ENCODE measurements around the gene FHOD1. TPM values are rescaled to one million over a fixed set of nuclear protein-coding genes. Genes with fewer than 3 reads are reported as not detected.

FHOD1 gene
- total and polyA plus RNA-seq, 2 donors (not counting 1 experiment from before 2014, with no cell fraction given): 46.3 to 46.9 TPM

- Histone ChIP-seq H3K27me3 (replicated peaks in 1 of 4; ENCODE audit: control extremely low read depth in 1 of 4, control insufficient read depth in 3 of 4, insufficient read depth in 4 of 4, low read length in 3 of 4) (no peaks in the 10 kb centered on the region), H2AFZ (ENCODE audit: insufficient read depth, low read depth, low read length, poor library complexity, severe bottlenecking) (no peak overlapping the region), H3K4me2 (replicated peaks; ENCODE audit: low read depth, low read length, poor library complexity, severe bottlenecking) (no peak overlapping the region), H3K36me3 (replicated peaks in 1 of 2; ENCODE audit: control extremely low read depth in 1 of 2, control insufficient read depth in 1 of 2, extremely low read depth in 1 of 2, insufficient read depth in 2 of 2, low read length in 1 of 2) (peaks cover 0 to 71% of the 10 kb centered on the region in 2 experiments), H3K4me1 (ENCODE audit: control insufficient read depth in 2 of 2, insufficient read depth in 2 of 2, low read length in 2 of 2) (peaks cover 7 to 10% of the 10 kb centered on the region in 2 donors), H3K9me3 (ENCODE audit: control extremely low read depth in 1 of 3, control insufficient read depth in 2 of 3, insufficient read depth in 1 of 3, low read length in 2 of 3) (no peaks in the 10 kb centered on the region), H3K4me3 (ENCODE audit: control extremely low read depth in 1 of 5, extremely low read depth in 1 of 5, insufficient read depth in 1 of 5, low read depth in 2 of 5, low read length in 4 of 5) (no peak overlapping the region), H4K20me1 (ENCODE audit: control insufficient read depth, insufficient read depth, low read length, poor library complexity, severe bottlenecking) (peaks cover 41% of the 10 kb centered on the region), H3K79me2 (ENCODE audit: control insufficient read depth, insufficient read depth, low read length) (peaks cover 23% of the 10 kb centered on the region), H3K9ac (ENCODE audit: low read length) (no peak overlapping the region), H3K27ac (ENCODE audit: low read length in 2 of 2) (no peak overlapping the region)
- H3K4me1 Mint-ChIP-seq: peaks cover 24% of the 10 kb centered on the region
- H3K27ac Mint-ChIP-seq: peak overlapping the region; percentile 37
- CTCF ChIA-PET: interaction anchor here (0.8 to 1.2 kb wide), 5 partner anchors 10 to 221 kb away, joined by 3 read pairs; no protein-coding TSS in a partner anchor
- no peaks in the 10 kb centered on the region for H3K27me3 Mint-ChIP-seq
- peak; percentile 51 for DNase-seq
- POLR2A ChIA-PET: interaction anchor here (0.6 kb wide), 1 partner anchor 19 kb away, joined by 3 read pairs; no protein-coding TSS in a partner anchor
- WGBS (ENCODE audit: insufficient coverage): 71% methylated on average over 7 of the region's 12 CpGs
- TF ChIP-seq CTCF (IDR thresholded peaks at IDR 0.05) (peak; percentile 28), EZH2 (IDR thresholded peaks at IDR 0.05; ENCODE audit: borderline replicate concordance, insufficient read depth, low read depth, low read length, poor library complexity, severe bottlenecking) (no peak)
- no peaks in the 10 kb centered on the region for H3K9me3 Mint-ChIP-seq (ENCODE audit: insufficient read depth)
- intact Hi-C loops (cut with micrococcal nuclease): no loop called here
- peak; percentile 39 for ATAC-seq (ENCODE audit: low read depth)
- no peak overlapping the region for H3K4me3 Mint-ChIP-seq
These were observed 49.0 kb downstream of the FHOD1 start for GRCh38 chr16:67198238-67198734.

- no peak overlapping the region for H3K27ac Mint-ChIP-seq
- ChIA-PET CTCF (interaction anchor here (0.7 to 1.2 kb wide), 7 partner anchors 10 to 245 kb away, joined by 3 to 4 read pairs (median 3); no protein-coding TSS in a partner anchor), POLR2A (interaction anchor here (0.6 kb wide), 1 partner anchor 20 kb away, joined by 3 read pairs; no protein-coding TSS in a partner anchor)
- ATAC-seq (ENCODE audit: low read depth) (no peak), DNase-seq (no peak)
- 90% methylated on average over 6 of the region's 6 CpGs for WGBS (ENCODE audit: insufficient coverage)
- peaks cover 29% of the 10 kb centered on the region for H3K4me1 Mint-ChIP-seq
- H3K4me2 ChIP-seq (replicated peaks; ENCODE audit: low read depth, low read length, poor library complexity, severe bottlenecking): no peak overlapping the region
- intact Hi-C loops (cut with micrococcal nuclease): no loop called here
- H3K27me3 Mint-ChIP-seq: no peaks in the 10 kb centered on the region
- peaks cover 12 to 16% of the 10 kb centered on the region in 2 donors for H3K4me1 ChIP-seq (ENCODE audit: control insufficient read depth in 2 of 2, insufficient read depth in 2 of 2, low read length in 2 of 2)
- H3K27me3 ChIP-seq (replicated peaks in 1 of 4; ENCODE audit: control extremely low read depth in 1 of 4, control insufficient read depth in 3 of 4, insufficient read depth in 4 of 4, low read length in 3 of 4): no peaks in the 10 kb centered on the region
- H3K9me3 Mint-ChIP-seq (ENCODE audit: insufficient read depth): no peaks in the 10 kb centered on the region
- H4K20me1 ChIP-seq (ENCODE audit: control insufficient read depth, insufficient read depth, low read length, poor library complexity, severe bottlenecking): peaks cover 47% of the 10 kb centered on the region
- H3K4me3 Mint-ChIP-seq: no peak overlapping the region
- H3K4me3 ChIP-seq (ENCODE audit: control extremely low read depth in 1 of 5, extremely low read depth in 1 of 5, insufficient read depth in 1 of 5, low read depth in 2 of 5, low read length in 4 of 5): no peak overlapping the region
- H3K79me2 ChIP-seq (ENCODE audit: control insufficient read depth, insufficient read depth, low read length): peaks cover 28% of the 10 kb centered on the region
- H3K9me3 ChIP-seq (ENCODE audit: control extremely low read depth in 1 of 3, control insufficient read depth in 2 of 3, insufficient read depth in 1 of 3, low read length in 2 of 3): no peaks in the 10 kb centered on the region
- H3K36me3 ChIP-seq (replicated peaks in 1 of 2; ENCODE audit: control extremely low read depth in 1 of 2, control insufficient read depth in 1 of 2, extremely low read depth in 1 of 2, insufficient read depth in 2 of 2, low read length in 1 of 2): peaks cover 0 to 65% of the 10 kb centered on the region in 2 experiments
- no peak overlapping the region for H3K9ac ChIP-seq (ENCODE audit: low read length)
- H2AFZ ChIP-seq (ENCODE audit: insufficient read depth, low read depth, low read length, poor library complexity, severe bottlenecking): no peak overlapping the region
- TF ChIP-seq CTCF (IDR thresholded peaks at IDR 0.05): no peak
- TF ChIP-seq EZH2 (IDR thresholded peaks at IDR 0.05; ENCODE audit: borderline replicate concordance, insufficient read depth, low read depth, low read length, poor library complexity, severe bottlenecking): no peak
- H3K27ac ChIP-seq (ENCODE audit: low read length in 2 of 2): no peak overlapping the region
These were observed 49.6 kb downstream of the FHOD1 start for GRCh38 chr16:67197704-67198103.

Data from B cell (primary cell).